A549 treated with dexamethasone at 1 μM for 4 hours (cell line): Measurements from ENCODE around the gene ERGIC1. TPM values are rescaled to one million over a fixed set of nuclear protein-coding genes. Genes with fewer than 3 reads are reported as not detected.

Experiments
- total RNA-seq: library from RNA; stranded (reverse); fragments of 200-300 nt; extraction: Qiagen RNA extraction; gene quantifications from 5 replicates; pipeline ENCODE4 v1.2.3, GENCODE V29; 2022

The ERGIC1 gene
- 309 to 375 TPM (median 356 TPM) in 5 replicates for total RNA-seq

DNA sequence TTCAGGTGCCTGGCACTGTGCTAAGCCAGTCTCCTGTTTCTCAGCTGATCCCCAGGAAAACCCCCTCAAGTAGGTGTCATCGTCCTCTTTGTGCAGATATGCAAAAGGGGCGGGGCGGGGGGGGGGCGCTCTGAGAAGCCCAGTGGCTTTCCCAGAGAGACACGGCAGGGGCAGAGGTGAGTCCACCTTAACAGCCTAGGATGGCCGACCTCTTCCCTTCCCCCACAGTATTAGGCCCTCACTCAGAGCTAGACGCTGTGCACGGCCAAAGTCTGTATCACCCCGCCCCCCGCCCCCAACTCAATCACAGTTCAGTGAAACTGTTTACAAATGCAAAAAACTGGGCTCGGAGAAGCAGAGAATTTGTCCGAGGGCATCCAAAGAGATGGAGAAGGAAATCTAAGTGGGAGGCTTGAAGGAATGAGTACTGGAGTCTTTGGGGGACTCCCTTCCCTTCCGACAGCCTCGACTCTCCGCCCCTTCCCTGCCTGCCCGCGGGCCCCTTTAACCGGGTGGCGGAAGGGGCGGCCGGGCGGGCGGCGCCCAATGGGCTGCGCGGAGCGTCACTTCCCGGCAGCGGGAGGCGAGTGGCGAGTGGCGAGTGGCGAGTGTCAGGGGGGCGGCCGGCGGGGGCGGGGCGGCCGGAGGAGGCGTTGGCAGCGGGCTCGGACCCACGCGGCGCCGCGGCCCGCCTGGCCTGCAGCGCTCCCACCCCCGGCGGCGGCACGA, at the start of gene ERGIC1:
TSS of gene ERGIC1 (plus strand) at position 566 of the 729 bp plus-strand sequence. CDS start at position 729, 163 bp downstream.

DNA sequence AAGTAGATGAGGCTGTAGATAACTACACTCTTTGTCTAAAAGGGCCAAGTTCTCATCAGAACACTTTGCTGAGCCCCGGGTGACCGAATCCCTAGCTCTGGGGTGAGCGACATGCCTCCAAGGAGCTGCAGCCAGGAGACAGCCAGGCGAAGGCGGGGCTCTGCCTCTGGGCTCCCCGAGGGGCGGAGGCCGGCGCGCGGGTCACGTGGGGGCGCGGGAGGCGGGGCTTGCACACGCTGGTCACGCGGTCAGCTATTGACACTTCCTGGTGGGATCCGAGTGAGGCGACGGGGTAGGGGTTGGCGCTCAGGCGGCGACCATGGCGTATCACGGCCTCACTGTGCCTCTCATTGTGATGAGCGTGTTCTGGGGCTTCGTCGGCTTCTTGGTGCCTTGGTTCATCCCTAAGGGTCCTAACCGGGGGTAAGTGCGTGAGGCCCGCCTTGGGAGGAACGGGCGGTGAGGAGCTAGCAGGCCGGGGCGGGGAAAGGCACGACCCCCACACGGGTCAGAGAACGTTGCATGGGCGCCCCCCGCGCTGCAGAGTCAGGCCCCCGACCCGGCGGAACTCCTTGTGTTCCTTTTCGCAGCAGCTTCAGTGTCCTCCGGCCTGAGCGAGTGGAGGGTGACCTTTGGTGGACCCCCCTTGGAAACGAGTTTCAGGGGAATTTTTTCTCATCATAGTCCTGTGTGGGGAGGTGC, 149.6 kb downstream of the ERGIC1 start, which contains the start of gene ATP6V0E1:
TSS of gene ATP6V0E1 (plus strand) at position 230 of the 702 bp plus-strand sequence. CDS start at position 320, 90 bp downstream.

Other genes starting within 250 kb of the ERGIC1 start
- gene NEURL1B, start 193.0 kb upstream of the ERGIC1 start, total RNA-seq, result 9.2 to 14.0 TPM (median 11.5 TPM) in 5 replicates
- 469 to 620 TPM (median 589 TPM) in 5 replicates for gene DUSP1, start 63.1 kb upstream of the ERGIC1 start, total RNA-seq
- gene RPL26L1, start 125.2 kb downstream of the ERGIC1 start, total RNA-seq, result 108 to 130 TPM (median 112 TPM) in 5 replicates
- gene ATP6V0E1, start 149.5 kb downstream of the ERGIC1 start, total RNA-seq, result 255 to 395 TPM (median 324 TPM) in 5 replicates
- gene CREBRF, start 222.1 kb downstream of the ERGIC1 start, total RNA-seq, result 1.5 to 3.5 TPM (median 3.1 TPM) in 5 replicates